ENCODE data around the gene GORASP2.
A peak's percentile ranks its signal among the peaks of the same experiment; 100 is the strongest.

Gene GORASP2

DNA sequence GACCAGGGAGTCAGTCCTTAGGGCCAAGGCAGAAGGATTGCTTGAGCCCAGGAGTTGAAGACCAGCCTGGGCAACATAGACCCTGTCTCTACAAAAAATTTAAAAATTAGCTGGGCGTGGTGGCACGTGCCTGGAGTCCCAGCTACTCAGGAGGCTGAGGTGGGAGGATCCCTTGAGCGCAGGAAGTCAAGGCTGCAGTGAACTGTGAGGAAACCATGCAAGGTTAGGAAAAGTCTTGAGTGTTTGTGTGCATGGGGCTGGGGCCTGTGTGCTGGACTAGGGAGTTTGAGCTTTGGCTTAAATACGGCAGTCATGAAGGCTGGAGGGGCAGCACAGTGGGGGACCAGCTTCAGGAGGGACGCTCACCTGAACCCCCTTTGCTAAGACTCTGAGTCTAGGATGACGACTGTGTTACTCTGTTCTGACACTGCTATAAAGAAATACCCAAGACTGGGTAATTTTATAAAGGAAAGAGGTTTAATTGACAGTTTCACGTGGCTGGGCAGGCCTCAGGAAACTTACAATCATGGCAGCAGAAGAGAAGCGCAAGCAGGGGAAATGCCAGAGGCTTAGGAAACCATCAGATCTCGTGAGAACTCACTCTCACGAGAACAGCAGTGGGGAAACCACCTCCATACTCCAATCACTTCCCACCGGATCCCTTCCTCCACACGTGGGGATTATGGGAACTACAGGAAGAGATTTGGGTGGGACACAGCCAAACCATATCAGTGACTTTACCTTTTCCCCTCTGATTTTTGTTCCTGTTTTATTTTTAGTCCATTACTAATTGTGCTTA, 39.4 kb downstream of the GORASP2 start:
- DNase-seq = no peak

DNA sequence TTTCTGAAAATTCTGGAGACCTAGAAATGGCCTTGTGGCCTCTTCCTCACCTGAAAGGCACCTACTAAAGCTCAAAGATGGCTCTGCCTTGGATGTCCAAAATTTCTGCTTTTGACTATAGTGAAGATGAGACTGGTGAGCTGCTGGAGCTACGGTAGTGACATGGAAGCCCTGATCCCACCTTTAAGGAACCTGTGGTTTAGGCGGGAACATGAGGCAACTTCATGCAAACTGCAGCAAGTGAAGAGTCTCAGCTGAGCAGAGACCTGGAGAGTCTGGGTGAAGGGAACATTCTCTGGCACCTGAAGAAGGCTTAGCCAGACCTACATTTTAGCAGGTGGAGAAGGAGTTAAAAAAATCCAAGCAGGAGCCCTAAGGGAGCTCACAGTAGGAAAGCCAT, 40.0 kb downstream of the GORASP2 start:
- no peak for DNase-seq

DNA sequence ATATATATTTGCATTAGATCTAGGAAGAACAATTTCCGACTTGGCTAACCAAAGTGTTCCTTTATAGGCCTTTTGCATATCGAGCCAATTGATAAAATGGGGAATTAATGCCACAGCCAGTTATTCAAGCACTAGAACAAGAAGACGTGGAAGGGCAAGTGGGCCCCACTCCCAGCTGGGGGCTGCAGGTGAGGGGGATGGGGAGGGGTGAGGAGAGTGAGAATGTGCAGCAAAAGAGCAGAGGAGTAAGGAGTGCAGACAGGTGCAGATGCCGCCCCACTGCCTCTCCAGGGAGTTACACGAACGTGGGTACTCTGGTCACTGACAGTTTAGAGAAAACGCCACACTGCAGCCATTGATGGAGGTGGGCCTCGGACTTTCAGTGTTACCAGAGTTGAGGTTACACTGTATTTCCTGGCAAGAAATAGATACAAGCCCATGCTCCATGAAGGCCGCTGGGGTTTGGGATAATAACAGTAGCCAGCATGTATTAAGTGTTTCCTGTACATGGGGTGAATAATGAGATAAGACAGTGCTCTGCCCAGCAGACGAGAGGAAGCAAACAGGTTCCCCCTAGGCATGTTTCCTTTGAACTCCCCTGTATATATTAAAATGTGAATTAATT, 40.9 kb downstream of the GORASP2 start:
- no peak for DNase-seq

DNA sequence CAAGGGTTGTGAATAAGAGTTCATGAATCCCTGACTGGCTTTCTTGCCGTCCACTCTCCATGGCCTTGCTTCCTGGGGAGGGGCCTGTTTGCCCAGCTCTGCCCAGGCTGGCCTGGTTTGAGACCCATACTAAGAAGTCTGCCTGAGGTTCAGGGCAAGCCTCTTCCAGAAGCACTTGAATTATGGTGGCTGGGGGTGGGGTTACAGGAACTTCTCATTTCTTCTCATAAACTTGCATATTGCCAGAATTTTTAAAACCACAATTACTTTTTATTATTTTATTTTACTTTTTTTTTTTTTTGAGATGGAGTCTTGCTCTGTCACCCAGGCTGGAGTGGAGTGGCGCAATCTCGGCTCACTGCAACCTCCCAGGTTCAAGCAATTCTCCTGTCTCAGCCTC, 42.0 kb downstream of the GORASP2 start:
- no peak for DNase-seq

DNA sequence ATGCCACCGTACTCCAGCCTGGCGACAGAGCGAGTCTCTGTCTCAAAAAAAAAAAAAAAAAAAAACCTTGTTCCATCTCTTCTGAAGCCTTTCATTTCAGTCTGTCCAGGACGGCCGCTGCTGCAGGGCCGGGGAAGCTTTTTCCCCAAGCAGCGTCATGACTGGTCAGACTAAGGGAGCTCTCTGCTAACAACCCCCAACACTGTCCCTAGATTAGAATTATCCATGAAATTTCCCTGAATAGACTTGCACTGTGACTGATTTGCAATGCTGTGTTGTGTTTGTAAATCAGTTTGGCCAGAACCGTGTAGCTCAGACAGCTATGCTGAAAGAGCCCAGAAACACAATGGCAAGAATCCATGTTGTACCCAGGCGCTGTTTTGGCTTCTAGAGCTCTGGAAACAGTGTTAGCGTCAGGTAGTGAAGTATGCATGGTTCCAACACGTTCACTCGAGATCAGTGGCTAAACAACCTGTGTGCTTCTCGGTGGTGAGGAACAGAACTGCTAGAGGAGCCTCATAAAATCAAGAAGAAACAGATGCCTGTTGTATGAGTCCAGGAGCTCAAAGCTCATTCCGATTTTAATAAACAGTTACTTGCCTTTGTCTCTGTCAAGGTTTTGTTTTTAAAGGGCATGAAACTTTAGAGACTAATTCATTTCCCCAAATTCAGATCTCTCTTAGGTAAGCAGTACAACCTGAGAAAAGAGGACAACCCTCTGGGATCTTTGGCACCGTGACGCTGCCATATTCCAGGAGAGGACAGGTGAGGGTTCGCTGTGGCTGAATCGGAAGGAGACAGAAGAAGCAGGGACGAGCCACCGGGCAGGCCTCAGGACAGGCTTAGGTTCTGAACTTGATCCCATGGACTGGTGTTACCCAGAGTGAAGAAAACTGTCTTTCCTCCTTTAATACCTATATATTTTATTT, 43.5 kb downstream of the GORASP2 start:
- no peak for DNase-seq

DNA sequence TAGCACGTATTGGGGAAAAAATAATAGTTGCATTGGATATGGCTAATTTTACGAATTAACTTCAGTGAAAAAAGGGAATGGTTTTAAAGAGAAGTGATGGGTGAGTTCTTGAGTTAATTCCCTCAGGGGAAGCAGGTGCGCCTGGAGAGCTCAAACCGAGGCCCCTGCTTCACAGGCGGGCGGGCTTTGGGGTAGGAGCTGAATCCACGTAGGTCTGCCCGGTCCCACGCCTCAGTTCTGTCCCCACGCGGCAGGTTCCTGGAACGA, 44.1 kb downstream of the GORASP2 start:
- no peak for DNase-seq

DNA sequence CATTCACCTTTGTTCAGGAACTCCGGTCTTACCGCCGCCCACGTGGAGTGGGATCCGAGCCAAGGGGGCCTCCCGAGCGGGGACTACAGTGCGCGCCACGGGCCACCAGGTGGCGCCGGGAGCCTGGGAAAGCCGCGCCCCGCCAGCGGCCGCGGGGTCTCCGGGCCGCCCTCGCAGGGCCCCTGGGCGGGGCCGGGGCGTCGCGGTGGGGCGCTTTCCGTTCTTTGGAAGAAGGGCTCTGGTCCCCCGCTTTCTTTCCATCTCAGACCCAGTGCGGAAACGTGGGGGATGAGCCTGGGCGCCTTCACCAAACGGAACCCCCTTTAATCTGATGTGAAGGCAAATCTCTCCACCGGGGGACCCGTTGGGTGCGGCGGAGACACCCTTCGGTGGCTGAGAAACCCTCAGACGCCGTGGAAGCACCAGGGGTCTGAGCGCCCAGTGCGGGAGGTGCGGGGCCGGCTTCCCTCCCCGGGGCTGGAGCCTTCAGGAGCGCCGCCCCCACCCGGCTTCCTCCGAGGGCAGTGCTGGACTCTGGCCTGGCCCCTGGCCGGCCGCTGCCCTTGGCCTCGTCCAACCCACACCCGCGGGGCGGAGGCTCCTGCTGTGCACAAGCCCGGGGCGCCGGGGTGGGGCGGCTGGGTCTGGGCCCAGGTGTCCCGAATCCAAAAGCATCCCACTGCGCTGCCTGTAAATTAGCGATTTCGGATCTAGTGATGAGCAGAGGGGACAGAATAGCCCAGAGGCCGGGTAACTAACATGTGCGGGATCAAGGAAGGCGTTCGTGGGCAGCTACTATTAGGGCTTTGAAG, 44.6 kb downstream of the GORASP2 start:
- DNase-seq = peak; percentile 87 to 92

DNA sequence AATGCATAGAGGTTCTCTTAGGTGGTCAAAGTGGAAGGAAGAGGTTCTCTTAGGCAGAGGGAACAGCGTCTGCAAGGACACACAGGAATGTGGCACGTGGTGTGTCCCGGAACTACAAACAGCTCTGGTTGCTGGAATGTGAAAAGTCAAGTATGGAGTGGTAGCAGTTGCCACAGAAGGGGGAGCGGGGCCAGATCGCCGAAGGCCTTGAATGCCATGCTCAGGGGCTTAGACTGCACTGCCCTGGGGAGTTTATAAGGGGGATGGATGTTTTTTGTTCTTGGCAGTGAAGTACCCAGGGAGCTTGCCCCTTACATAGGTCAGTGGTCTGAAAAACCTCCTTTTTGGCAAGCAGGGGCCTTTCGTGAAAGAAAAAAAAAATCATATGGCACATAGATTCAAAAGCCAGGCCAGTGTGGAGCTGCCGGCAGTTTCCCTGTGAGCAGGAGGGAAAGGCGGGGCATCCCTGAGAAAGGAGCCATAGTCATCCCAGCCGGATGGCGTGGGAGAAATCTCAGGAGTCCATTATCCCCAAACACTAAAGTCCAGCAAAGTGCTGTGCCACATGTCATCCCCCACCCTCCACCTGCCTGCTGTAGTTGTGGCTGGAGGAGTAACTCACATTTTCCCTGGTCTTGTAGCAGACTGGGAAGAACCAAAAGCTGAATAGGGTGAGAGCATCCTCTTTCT, 45.4 kb downstream of the GORASP2 start:
- DNase-seq = no peak

DNA sequence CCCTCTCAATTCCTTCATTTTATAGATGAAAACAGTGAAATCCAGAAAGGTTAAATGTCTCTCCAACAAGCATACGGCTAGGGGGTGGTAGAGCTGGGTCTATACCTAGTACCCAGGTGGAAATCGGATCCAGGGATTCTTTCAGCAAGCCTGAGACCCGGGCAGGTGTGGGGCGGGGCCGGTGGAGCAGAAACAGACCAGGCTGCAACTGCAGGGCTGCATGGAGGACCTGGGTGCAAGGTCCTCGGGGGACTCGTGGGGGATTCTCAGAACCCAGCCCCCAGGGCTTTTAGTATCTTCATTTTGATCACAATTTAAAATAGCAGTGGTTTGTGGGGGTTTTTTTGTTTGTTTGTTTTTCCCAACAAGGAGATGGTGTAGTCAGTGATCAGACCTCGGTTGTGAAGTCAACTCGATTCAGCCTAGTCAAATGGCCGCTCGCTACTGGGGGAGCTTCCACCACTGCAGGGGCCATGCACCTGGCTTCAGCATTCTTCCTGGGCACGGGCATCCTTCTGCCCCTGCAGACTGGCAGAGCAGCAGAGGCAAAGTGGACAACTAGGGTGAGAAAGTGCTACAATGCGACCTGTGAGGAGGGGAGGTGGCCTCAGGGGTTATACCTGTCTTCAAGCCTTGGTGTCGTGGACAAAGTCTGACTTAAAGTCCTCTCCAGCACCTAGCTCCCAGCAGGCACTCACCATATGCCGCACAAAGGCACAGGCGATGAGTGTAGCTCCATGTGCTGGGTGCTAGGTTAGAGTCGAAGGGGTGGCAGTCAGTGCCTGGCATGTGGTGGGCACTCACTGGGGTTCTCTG, 46.3 kb downstream of the GORASP2 start:
- DNase-seq = no peak

DNA sequence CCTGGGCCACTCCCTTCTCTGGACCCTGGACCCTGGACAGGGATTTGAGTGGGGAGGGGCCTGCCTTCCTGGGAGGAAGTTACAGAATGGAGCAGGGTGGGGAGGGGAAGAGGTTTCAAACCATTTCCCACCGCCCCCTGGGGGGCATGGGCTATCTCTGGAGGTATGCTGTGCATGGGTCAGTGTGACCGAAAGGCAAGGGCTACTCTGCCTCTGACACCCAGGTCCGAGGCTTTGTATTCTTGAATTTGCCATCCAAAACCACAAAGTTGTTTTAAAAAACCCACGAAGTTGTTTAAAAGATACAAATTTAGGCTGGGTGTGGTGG, 46.9 kb downstream of the GORASP2 start:
- DNase-seq = no peak

DNA sequence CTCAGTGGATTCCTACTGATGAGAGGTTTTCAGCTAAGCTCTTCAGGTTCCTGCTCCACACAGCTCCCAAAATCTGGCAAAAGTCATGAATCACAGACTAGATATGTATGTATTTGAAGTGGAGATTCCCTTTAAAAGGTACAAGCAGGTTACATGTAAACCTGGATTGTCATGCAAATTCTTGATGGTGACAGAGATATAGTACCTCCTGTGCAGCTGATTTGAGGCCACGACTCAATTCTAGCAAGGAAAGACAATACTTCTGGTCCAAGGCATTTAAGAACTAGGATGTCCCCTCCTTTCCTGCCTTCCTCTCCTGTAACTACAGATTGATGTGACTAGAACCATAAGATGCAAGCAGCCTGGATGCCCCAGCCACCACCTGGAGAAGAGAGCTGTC, 55.0 kb downstream of the GORASP2 start:
- no peak for DNase-seq

DNA sequence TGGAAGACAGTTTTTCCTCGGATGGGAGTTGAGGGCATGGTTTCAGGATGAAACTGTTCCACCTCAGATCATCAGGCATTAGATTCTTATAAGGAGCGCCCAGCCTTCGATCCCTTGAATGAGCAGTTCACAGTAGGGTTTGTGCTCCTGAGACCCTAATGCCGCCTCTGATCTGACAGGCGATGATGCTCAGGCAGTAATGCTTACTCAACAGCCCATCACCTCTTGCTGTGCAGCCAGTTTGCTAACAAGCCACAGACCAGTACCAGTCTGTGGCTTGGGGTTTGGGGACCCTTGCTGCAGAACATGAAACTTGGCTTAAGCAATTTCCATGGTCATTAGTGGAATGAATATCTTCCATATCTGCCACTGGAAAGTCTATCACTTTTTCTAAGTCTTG, 56.4 kb downstream of the GORASP2 start:
- no peak for DNase-seq

DNA sequence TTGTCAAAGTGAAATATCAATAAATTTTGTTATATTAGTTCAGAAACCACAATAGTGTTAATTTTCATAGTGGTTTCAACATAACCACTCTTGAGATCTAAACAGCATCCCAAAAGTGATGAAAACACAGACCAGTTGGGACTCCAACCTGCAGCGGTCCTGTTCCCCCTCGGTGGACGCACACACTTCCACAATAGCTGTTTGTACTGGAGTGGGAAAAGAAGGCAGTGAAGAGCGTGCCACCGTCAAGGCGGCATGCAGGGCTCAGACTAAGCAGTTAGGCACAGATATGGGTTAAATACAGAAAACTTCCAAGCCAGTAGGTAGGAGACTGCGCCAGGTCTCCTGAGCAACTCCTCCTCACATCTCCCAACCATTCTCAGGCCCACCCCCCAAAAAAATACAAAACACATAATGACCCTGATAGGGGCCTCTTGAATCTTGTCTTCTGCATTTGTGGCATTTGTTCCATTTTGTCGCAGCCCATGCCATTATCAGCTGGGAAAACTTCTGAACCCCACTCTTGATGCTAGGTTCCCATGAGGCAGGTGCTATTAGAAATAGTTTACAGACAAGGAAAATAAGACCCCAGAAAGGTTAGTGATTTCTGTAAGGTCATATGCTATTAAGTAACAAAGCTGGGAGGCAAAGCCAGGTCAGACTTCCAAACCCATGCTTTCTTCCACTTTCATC, 57.7 kb downstream of the GORASP2 start:
- DNase-seq = no peak

DNA sequence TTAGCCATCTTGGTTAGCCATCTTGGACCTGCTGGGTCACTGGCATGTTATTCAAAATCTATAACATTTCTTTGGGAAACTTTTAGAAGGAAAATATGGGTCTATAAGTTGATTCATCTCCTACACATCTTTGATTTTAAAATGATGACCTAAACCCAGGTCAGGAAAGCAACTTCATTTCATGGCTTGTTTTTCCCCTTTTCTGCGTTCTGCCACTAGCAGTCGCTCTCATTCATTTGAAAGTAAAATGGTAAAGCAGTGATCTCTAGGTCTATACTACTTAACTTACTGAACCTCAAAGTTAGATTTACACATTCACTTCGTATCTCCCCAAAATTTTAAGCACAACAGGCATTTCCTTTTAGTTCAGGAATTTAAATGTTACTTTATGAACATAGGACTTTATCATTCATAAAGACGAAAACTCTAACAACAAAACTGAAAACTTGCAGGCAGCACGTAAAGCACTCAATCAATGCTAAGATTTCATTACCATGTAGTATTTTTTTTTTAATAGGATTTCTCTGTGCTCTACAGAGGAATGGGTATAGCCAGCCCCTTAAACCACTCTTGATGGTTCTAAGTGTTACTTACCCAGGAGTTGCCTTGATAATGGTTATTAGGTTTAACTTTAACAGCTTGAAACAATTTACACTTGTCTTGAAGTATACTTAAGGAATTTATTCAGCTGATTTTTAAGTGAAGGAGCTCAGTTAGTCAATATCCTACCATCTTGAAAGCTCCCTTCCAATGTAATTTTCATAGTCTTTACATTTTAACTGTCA, 62.5 kb downstream of the GORASP2 start:
- no peak for DNase-seq

DNA sequence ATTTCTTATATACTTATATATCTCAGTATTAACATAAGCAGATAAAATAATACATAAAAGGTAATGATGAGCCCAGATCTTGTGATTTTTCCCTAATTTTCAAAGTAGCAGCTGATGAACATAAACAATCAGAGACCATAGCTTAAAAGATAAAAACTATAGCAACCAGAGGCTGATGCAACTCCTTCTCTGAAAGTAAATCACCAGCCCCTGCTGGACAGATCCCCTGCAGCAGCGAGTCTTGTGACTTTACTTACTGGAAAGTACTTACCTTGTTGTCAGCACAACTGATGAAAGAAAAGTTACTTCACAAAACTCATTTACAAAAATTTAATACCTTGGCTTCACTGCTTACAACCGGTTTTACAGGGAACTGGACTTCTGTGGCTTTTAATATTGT, 67.3 kb downstream of the GORASP2 start:
- DNase-seq = no peak

DNA sequence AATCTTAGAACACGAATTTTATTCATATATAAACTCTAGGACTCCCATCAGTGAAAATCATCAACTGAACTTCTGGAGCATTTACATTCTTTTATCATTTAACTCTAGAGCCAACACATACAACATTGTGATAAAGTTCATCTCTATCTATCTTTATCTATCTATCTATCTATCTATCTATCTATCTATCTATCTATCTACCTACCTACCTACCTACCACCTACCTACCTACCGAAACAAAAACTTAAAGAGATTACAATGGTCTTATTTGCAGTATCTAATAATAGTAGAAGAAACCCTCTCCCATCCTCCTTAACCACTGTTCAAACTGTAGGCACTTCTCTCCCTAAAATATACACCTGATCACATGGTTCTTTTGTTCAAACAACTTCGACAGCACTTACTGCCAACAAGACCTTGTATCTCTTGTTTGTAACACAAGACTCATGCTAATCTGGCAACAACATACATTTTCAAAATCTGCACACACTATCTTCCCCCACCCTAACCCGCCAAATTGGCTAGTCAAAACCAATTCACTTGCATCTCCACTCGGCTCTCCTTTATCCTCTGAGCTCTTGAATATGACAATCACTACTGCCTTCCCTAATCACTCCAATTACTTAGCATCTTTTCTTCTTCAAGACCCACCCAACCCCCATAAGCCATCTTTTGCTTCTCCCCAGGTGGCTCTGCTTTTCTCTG, 69.0 kb downstream of the GORASP2 start:
- no peak for DNase-seq

DNA sequence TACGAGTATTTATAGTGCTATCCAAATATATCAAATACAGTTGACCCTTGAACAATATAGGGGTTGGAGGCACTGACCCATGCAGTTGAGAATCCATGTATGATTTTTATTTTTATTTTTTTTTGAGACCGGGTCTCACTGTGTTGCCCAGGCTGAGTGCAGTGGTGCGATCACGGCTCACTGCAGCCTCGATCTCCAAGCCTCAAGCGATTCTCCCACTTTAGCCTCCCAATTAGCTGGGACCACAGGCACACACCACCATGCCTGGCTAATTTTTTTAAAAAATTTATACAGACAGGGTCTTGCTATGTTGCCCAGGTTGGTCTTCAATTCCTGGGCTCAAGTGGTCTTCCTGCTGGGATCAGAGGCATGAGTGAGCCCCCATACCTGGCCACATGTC, 70.6 kb downstream of the GORASP2 start:
- no peak for DNase-seq

DNA sequence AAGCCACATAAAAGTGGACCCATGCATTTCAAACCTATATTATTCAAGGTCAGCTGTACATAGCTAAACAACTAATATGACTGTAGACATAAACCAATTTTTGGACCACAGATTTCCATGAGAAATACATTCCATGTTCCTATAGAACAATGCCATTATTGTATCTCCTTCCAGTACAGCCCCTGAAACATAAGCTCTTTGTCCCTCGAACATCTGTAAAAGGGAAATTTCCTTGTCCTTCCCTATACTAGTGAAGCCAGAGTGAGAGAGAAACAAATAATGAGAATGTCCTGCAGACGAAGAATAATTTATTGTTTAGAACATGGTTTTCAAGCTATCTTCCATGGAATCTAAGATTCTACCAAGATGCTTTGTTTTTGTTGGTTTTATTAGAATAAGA, 75.3 kb downstream of the GORASP2 start:
- no peak for DNase-seq

DNA sequence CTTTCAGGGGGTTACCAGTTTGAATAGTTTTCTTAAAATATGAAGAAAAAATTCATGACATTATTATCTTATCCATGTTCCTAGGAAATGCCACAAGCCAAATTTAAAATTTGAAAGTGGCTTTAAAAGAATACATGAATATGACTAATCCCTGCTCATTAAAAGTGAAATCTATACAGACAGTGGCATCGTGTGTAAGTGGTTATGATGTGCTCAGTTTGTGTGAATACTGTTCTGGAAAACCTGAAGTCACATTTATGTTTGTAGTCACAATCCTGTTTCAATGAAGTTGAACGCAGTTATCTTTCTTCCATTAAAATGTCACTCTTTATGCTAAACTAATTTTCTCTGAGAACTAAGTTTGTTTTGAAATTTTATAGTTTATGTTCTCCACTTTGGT, 75.8 kb downstream of the GORASP2 start:
- no peak for DNase-seq
